HCT116 (cell line): Measurements from ENCODE around the gene TRAF2. TPM values are rescaled to one million over a fixed set of nuclear protein-coding genes. Genes with fewer than 3 reads are reported as not detected.

Experiments
- ATAC-seq: fragments of 200-7000 bp; cut with Tn5 transposase; 2 replicates; pipeline ENCODE4 v1.9.1; 2020; ENCODE audit warnings: mild to moderate bottlenecking, moderate library complexity
- BruUV-seq: library from RNA; stranded (reverse); fragments of 400-500 nt; replicated peaks from 2 replicates; lab custom pipeline; 2021; lab: Mats Ljungman, UMichigan
- CTCF ChIA-PET: fragments of 300-600 bp; sonication (Branson Sonifier 250); formaldehyde crosslinking; loops from one replicate; lab custom pipeline; 2021; ENCODE audit warnings: antibody characterized with exemption; lab: Charles Lee
- POLR2A ChIA-PET: fragments of 300-600, 350-600 bp; sonication (Branson Sonifier 250); formaldehyde crosslinking; loops from one replicate; lab custom pipeline; 2021; ENCODE audit warnings: antibody characterized with exemption; lab: Charles Lee
- RAD21 ChIA-PET, 2 experiments: fragments of 300-600 bp; sonication (Branson Sonifier 250); formaldehyde crosslinking; loops; one replicate each; lab custom pipeline; 2023; ENCODE audit warnings: low total read pairs in 2 of 2; ENCODE audit not compliant: uncharacterized antibody in 2 of 2, unreplicated experiment in 2 of 2, low non-redundant PET in 1 of 2; lab: Charles Lee
- DNase-seq: peaks from one replicate; pipeline ENCODE4 v3.0.0-alpha.2; 2010; ENCODE audit warnings: low read depth, low spot score
- H2AFZ ChIP-seq: fragments of 200-600 bp; shearing (Covaris generic), sonication (generic); 2 replicates; pipeline ENCODE4 v1.6.1; 2017; ENCODE audit warnings: low read depth, mixed run types, mixed read lengths, antibody characterized with exemption, low read length; ENCODE audit not compliant: poor library complexity, severe bottlenecking
- H3K27ac ChIP-seq: 2 replicates; pipeline ENCODE4 v1.5.1; 2012; ENCODE audit warnings: low read depth, low read length
- H3K27me3 ChIP-seq: fragments of 200-600 bp; sonication (generic); 2 replicates; pipeline ENCODE4 v1.6.1; 2016; ENCODE audit warnings: mixed run types, low read length, mixed read lengths; ENCODE audit not compliant: insufficient read depth
- H3K36me3 ChIP-seq, 2 experiments: fragments of 200-500 bp in 1 of 2; fragments of 200-600 bp in 1 of 2; sonication (Bioruptor generic) in 1 of 2; sonication (generic) in 1 of 2; 2 replicates each; pipeline versions ENCODE4 v1.5.1 to v1.6.1; 2014 to 2016; ENCODE audit warnings: low read length in 2 of 2, inconsistent platforms in 1 of 2, mixed read lengths in 1 of 2, mixed run types in 1 of 2; ENCODE audit not compliant: insufficient read depth in 2 of 2, control insufficient read depth in 1 of 2
- H3K4me1 ChIP-seq, 2 experiments: fragments of 200-600 bp in 1 of 2; sonication (generic) in 1 of 2; 2 replicates each; pipeline versions ENCODE4 v1.5.1 to v1.6.1; 2012 to 2017; ENCODE audit warnings: low read length in 2 of 2, inconsistent platforms in 1 of 2, mild to moderate bottlenecking in 1 of 2, mixed read lengths in 1 of 2, mixed run types in 1 of 2, moderate library complexity in 1 of 2; ENCODE audit not compliant: insufficient read depth in 2 of 2, control insufficient read depth in 1 of 2
- H3K4me2 ChIP-seq: fragments of 200-600 bp; sonication (generic); 2 replicates; pipeline ENCODE4 v1.6.1; 2017; ENCODE audit warnings: mixed run types, low read length, mixed read lengths
- H3K4me3 ChIP-seq, 2 experiments: fragments of 200-600 bp in 1 of 2; sonication (generic) in 1 of 2; replicated peaks in 1 of 2; 2 replicates each; pipeline ENCODE4 v1.5.1; 2011 to 2016; ENCODE audit warnings: low read length in 2 of 2, control low read depth in 1 of 2, low read depth in 1 of 2, mild to moderate bottlenecking in 1 of 2, mixed read lengths in 1 of 2, mixed run types in 1 of 2
- H3K79me2 ChIP-seq: fragments of 200-600 bp; sonication (generic); 2 replicates; pipeline ENCODE4 v1.6.1; 2017; ENCODE audit warnings: mild to moderate bottlenecking, mixed run types, low read length, moderate library complexity, mixed read lengths; ENCODE audit not compliant: insufficient read depth
- H3K9ac ChIP-seq: fragments of 200-600 bp; sonication (generic); 2 replicates; pipeline ENCODE4 v1.6.1; 2016; ENCODE audit warnings: low read length, mixed read lengths
- H3K9me2 ChIP-seq: fragments of 200-600 bp; sonication (generic), shearing (Covaris generic); 2 replicates; pipeline ENCODE4 v1.6.1; 2017; ENCODE audit warnings: mixed run types, mild to moderate bottlenecking, moderate library complexity; ENCODE audit not compliant: insufficient read depth
- H3K9me3 ChIP-seq, 2 experiments: fragments of 200-500 bp in 1 of 2; fragments of 200-600 bp in 1 of 2; sonication (Bioruptor generic) in 1 of 2; sonication (generic) in 1 of 2; 2 replicates each; pipeline ENCODE4 v1.6.1; 2014 to 2017; ENCODE audit warnings: low read length in 2 of 2, mixed read lengths in 2 of 2, inconsistent platforms in 1 of 2, low read depth in 1 of 2, mild to moderate bottlenecking in 1 of 2, mixed run types in 1 of 2, moderate library complexity in 1 of 2; ENCODE audit not compliant: control insufficient read depth in 1 of 2, insufficient read depth in 1 of 2
- H4K20me1 ChIP-seq: fragments of 200-600 bp; sonication (generic), shearing (Covaris generic); 2 replicates; pipeline ENCODE4 v1.6.1; 2017; ENCODE audit warnings: mixed run types, mild to moderate bottlenecking, moderate library complexity; ENCODE audit not compliant: insufficient read depth
- CEBPB ChIP-seq: IDR thresholded peaks from 2 replicates; pipeline ENCODE4 v1.6.1; 2012; ENCODE audit warnings: low read depth
- EGR1 ChIP-seq: IDR thresholded peaks from 2 replicates; pipeline ENCODE4 v1.6.1; 2012; ENCODE audit warnings: low read depth
- ELF1 ChIP-seq: IDR thresholded peaks from 2 replicates; pipeline ENCODE4 v1.6.1; 2012; ENCODE audit warnings: low read depth, borderline replicate concordance
- EZH2 ChIP-seq: fragments of 200-600 bp; sonication (generic); IDR thresholded peaks from 2 replicates; pipeline ENCODE4 v1.6.1; 2017; ENCODE audit warnings: antibody characterized with exemption, mixed run types
- JUND ChIP-seq: IDR thresholded peaks from 2 replicates; pipeline ENCODE4 v1.6.1; 2012
- POLR2A ChIP-seq: IDR thresholded peaks from 2 replicates; pipeline ENCODE4 v1.7.0; 2011; ENCODE audit warnings: borderline replicate concordance; ENCODE audit not compliant: insufficient read depth, insufficient read length; ENCODE audit errors: extremely low read depth
- YY1 ChIP-seq: IDR thresholded peaks from 2 replicates; pipeline ENCODE4 v1.6.1; 2011; ENCODE audit warnings: low read length, low read depth, moderate library complexity, mild to moderate bottlenecking; ENCODE audit not compliant: insufficient replicate concordance; ENCODE audit errors: extremely low read depth
- ZFX ChIP-seq: fragments of 450-650 bp; IDR thresholded peaks from 2 replicates; pipeline ENCODE4 v1.6.1; 2017
- intact Hi-C: fragments of 100-400 bp; cut with micrococcal nuclease; formaldehyde crosslinking; loops from 2 replicates; pipeline ENCODE4 v1.10.0; 2022
- total RNA-seq: library from RNA; stranded (reverse); gene quantifications from one replicate; pipeline ENCODE4 v1.2.1, GENCODE V29; 2021; ENCODE audit not compliant: unreplicated experiment
- TF ChIP-seq, protein P1 (sequence below): IDR thresholded peaks from 2 replicates; pipeline ENCODE4 v1.6.1; 2011; ENCODE audit warnings: mild to moderate bottlenecking, low read length, moderate library complexity; ENCODE audit not compliant: insufficient replicate concordance; ENCODE audit errors: extremely low read depth
- TF ChIP-seq, protein P2 (sequence below): IDR thresholded peaks from 2 replicates; pipeline ENCODE4 v1.6.1; 2012

Gene TRAF2
- total RNA-seq, 1 experiment from 2014 or later, result 28.4 TPM

- Histone ChIP-seq H3K9ac (peak overlapping the region; percentile 78), H3K36me3 (no peaks in the 10 kb centered on the region), H3K27me3 (no peaks in the 10 kb centered on the region), H3K4me2 (peak overlapping the region; percentile 97), H3K27ac (peak overlapping the region; percentile 94), H3K79me2 (no peaks in the 10 kb centered on the region), H3K9me2 (no peaks in the 10 kb centered on the region), H3K4me1 (peaks cover 20 to 40% of the 10 kb centered on the region in 2 experiments), H3K9me3 (no peaks in the 10 kb centered on the region), H3K4me3 (peak overlapping the region; percentile 65 to 67), H4K20me1 (no peaks in the 10 kb centered on the region), H2AFZ (no peak overlapping the region)
- no TSS peak for BruUV-seq
- ChIA-PET CTCF (interaction anchor here (0.5 to 2.1 kb wide), 5 partner anchors 41 to 96 kb away, joined by 3 to 9 read pairs (median 3); no protein-coding TSS in a partner anchor), POLR2A (interaction anchor here (0.6 to 1.0 kb wide), 2 partner anchors 27 to 60 kb away, joined by 3 to 4 read pairs; no protein-coding TSS in a partner anchor), RAD21 (no interaction called here)
- no peak for ATAC-seq
- TF ChIP-seq POLR2A (no peak), ELF1 (no peak), CEBPB (no peak), ZFX (no peak), JUND (no peak), EGR1 (no peak), EZH2 (no peak), YY1 (no peak)
- TF ChIP-seq, protein P1, sequence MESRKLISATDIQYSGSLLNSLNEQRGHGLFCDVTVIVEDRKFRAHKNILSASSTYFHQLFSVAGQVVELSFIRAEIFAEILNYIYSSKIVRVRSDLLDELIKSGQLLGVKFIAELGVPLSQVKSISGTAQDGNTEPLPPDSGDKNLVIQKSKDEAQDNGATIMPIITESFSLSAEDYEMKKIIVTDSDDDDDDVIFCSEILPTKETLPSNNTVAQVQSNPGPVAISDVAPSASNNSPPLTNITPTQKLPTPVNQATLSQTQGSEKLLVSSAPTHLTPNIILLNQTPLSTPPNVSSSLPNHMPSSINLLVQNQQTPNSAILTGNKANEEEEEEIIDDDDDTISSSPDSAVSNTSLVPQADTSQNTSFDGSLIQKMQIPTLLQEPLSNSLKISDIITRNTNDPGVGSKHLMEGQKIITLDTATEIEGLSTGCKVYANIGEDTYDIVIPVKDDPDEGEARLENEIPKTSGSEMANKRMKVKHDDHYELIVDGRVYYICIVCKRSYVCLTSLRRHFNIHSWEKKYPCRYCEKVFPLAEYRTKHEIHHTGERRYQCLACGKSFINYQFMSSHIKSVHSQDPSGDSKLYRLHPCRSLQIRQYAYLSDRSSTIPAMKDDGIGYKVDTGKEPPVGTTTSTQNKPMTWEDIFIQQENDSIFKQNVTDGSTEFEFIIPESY, result no peak
- TF ChIP-seq, protein P2, sequence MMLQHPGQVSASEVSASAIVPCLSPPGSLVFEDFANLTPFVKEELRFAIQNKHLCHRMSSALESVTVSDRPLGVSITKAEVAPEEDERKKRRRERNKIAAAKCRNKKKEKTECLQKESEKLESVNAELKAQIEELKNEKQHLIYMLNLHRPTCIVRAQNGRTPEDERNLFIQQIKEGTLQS, result no peak
- intact Hi-C loops, result no loop called here
- no peak for DNase-seq
Observed at GRCh38 chr9:136950656-136951276, 64.5 kb downstream of the TRAF2 start.
